Neural progenitor cell (in vitro differentiated cells): ENCODE measurements around the gene ZNF484. TPM values are rescaled to one million over a fixed set of nuclear protein-coding genes. Genes with fewer than 3 reads are reported as not detected.
"Not testable (repeated sequence)": the region's sequence is repeated elsewhere in the genome, so short reads cannot be mapped to it uniquely, and the experiment has no call there.

Experiments
- DNase-seq: peaks from one replicate; pipeline ENCODE4 v3.0.0-alpha.2; 2016; ENCODE audit warnings: low spot score
- H2AFZ ChIP-seq: fragments of 200-600 bp; sonication (generic); replicated peaks from 2 replicates; pipeline ENCODE4 v1.6.1; 2016; ENCODE audit warnings: antibody characterized with exemption
- H3F3A ChIP-seq: fragments of 200-600 bp; sonication (generic); 2 replicates; pipeline ENCODE4 v1.6.1; 2016; ENCODE audit warnings: antibody characterized with exemption, low read depth
- H3K27ac ChIP-seq: fragments of 200-600 bp; sonication (generic); 2 replicates; pipeline ENCODE4 v1.5.1; 2016; ENCODE audit warnings: mild to moderate bottlenecking
- H3K27me3 ChIP-seq: fragments of 200-600 bp; sonication (generic); 2 replicates; pipeline ENCODE4 v1.6.1; 2016; ENCODE audit warnings: mild to moderate bottlenecking, moderate library complexity
- H3K36me3 ChIP-seq: fragments of 200-600 bp; sonication (generic); 2 replicates; pipeline ENCODE4 v1.5.1; 2016
- H3K4me1 ChIP-seq: fragments of 200-600 bp; sonication (generic); 2 replicates; pipeline ENCODE4 v1.6.1; 2016; ENCODE audit warnings: mixed run types
- H3K4me2 ChIP-seq: fragments of 200-600 bp; sonication (generic); 2 replicates; pipeline ENCODE4 v1.6.1; 2016
- H3K4me3 ChIP-seq: fragments of 200-600 bp; sonication (generic); 2 replicates; pipeline ENCODE4 v1.5.1; 2016
- H3K79me2 ChIP-seq: fragments of 200-600 bp; sonication (generic); 2 replicates; pipeline ENCODE4 v1.6.1; 2016; ENCODE audit warnings: low read depth
- H3K9ac ChIP-seq: fragments of 200-600 bp; sonication (generic); 2 replicates; pipeline ENCODE4 v1.6.1; 2016
- H3K9me3 ChIP-seq: fragments of 200-600 bp; sonication (generic); 2 replicates; pipeline ENCODE4 v1.5.1; 2016; ENCODE audit warnings: low read depth
- H4K20me1 ChIP-seq: fragments of 200-600 bp; sonication (generic); 2 replicates; pipeline ENCODE4 v1.6.1; 2016; ENCODE audit warnings: low read depth
- H3K27ac Mint-ChIP-seq: 3 replicates; pipeline ENCODE4 v1.8.0; 2021; ENCODE audit warnings: mixed read lengths
- H3K27me3 Mint-ChIP-seq: 2 replicates; pipeline ENCODE4 v1.8.0; 2022; ENCODE audit warnings: low read depth, mild to moderate bottlenecking, inconsistent platforms, moderate library complexity, mixed read lengths; ENCODE audit not compliant: insufficient read depth
- H3K36me3 Mint-ChIP-seq: 3 replicates; pipeline ENCODE4 v1.8.0; 2021; ENCODE audit warnings: mixed read lengths
- H3K4me1 Mint-ChIP-seq: 3 replicates; pipeline ENCODE4 v1.8.0; 2021; ENCODE audit warnings: mixed read lengths
- H3K4me3 Mint-ChIP-seq: 3 replicates; pipeline ENCODE4 v1.8.0; 2021; ENCODE audit warnings: mild to moderate bottlenecking, moderate library complexity, mixed read lengths
- H3K9me3 Mint-ChIP-seq: 3 replicates; pipeline ENCODE4 v1.8.0; 2020; ENCODE audit warnings: mixed read lengths
- EZH2 ChIP-seq: fragments of 200-600 bp; sonication (generic); IDR thresholded peaks from 2 replicates; pipeline ENCODE4 v1.6.1; 2017; ENCODE audit warnings: antibody characterized with exemption, mild to moderate bottlenecking, moderate library complexity
- EZH2phosphoT487 ChIP-seq: fragments of 200-600 bp; sonication (generic); IDR thresholded peaks from 2 replicates; pipeline ENCODE4 v1.6.1; 2017; ENCODE audit warnings: antibody characterized with exemption
- total RNA-seq: library from RNA; depleted of rRNA; stranded (reverse); fragments of >200 nt; gene quantifications from 2 replicates; pipeline ENCODE4 v1.2.3, GENCODE V29; 2015; ENCODE audit warnings: low replicate concordance
- TF ChIP-seq, protein P1 (sequence below): fragments of 200-600 bp; sonication (generic); IDR thresholded peaks from 2 replicates; pipeline ENCODE4 v1.5.1; 2017; ENCODE audit warnings: antibody characterized with exemption, mild to moderate bottlenecking

ZNF484 gene
- total RNA-seq, 1 donor from 2014 or later: 36.9 TPM

DNA sequence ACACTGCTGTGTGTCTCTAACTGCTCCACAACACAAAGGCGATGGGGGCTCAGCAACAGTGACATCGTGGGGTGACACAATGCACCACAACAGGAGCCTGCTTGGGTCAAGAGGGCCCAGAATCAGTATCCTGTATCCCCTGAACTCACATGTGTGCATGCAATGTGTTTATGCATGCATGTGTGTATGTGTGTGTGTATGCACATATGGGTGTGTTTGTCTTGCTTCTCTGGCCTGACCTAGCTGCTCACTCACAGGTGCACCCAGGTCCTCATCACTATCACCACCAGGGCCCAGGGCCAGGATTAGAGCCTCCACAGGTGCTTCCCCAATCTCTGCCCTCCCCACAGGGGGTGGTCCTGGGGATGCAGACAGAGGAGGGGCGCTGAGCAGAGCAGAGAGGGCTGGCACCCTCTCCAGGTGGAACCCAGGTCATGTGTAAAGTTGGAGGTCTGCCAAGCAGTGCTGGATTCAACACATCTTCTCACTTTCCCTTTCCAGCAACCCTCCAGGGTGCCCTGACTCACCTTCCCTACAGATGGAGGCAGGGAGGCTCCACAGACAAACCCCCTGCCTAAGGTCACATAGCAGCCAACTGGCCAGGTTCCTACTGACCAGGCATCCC, 18.1 kb upstream of the ZNF484 start:
- peaks cover 8% of the 10 kb centered on the region for H3K27me3 Mint-ChIP-seq
- H3K9me3 Mint-ChIP-seq: peaks cover 2% of the 10 kb centered on the region
- no peaks in the 10 kb centered on the region for H3K36me3 Mint-ChIP-seq
- no peaks in the 10 kb centered on the region for H3K36me3 ChIP-seq
- peaks cover 2% of the 10 kb centered on the region for H3K4me1 Mint-ChIP-seq
- no peak overlapping the region for H2AFZ ChIP-seq
- no peak overlapping the region for H3K27ac Mint-ChIP-seq
- TF ChIP-seq EZH2phosphoT487 (no peak), EZH2 (no peak)
- TF ChIP-seq, protein P1, sequence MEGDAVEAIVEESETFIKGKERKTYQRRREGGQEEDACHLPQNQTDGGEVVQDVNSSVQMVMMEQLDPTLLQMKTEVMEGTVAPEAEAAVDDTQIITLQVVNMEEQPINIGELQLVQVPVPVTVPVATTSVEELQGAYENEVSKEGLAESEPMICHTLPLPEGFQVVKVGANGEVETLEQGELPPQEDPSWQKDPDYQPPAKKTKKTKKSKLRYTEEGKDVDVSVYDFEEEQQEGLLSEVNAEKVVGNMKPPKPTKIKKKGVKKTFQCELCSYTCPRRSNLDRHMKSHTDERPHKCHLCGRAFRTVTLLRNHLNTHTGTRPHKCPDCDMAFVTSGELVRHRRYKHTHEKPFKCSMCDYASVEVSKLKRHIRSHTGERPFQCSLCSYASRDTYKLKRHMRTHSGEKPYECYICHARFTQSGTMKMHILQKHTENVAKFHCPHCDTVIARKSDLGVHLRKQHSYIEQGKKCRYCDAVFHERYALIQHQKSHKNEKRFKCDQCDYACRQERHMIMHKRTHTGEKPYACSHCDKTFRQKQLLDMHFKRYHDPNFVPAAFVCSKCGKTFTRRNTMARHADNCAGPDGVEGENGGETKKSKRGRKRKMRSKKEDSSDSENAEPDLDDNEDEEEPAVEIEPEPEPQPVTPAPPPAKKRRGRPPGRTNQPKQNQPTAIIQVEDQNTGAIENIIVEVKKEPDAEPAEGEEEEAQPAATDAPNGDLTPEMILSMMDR: no peak
- H3K27me3 ChIP-seq: no peaks in the 10 kb centered on the region
- no peaks in the 10 kb centered on the region for H4K20me1 ChIP-seq
- no peaks in the 10 kb centered on the region for H3K79me2 ChIP-seq
- no peaks in the 10 kb centered on the region for H3K9me3 ChIP-seq
- no peak for DNase-seq
- no peak overlapping the region for H3K4me3 ChIP-seq
- no peaks in the 10 kb centered on the region for H3K4me1 ChIP-seq
- no peak overlapping the region for H3K9ac ChIP-seq
- no peak overlapping the region for H3K4me3 Mint-ChIP-seq
- no peak overlapping the region for H3K4me2 ChIP-seq
- H3K27ac ChIP-seq: no peak overlapping the region
- H3F3A ChIP-seq: no peaks in the 10 kb centered on the region

DNA sequence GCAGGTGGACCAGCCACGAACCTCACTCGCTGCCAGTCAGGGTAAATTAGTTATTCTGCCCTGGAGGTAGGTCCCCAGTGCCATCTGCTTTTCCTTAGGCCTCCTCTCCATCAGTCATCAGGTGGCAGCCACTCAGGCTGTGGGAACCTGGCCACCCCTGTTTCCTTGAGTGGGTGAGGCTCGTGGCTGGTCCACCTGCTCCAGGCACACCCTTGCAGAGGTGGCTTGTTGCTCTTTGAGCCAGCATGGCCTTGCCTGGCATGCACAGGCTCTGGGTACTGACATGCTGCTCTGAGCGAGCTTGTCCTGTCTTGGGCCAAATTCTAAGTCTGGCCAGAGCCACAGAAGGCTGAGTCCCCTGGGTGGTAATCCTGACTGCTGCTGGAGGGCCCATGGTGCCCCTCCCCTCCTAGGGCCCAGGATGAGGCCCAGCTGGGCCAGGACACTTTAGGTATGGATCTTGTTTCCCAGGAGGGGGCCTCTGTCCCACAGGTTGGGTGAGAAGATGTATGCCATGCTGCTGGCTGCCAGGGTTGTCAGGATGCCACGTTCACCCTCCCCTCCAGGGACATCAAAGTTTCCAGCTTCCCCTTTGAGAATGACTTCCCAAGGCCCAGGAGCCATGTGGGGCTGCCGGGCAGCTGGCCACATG, 17.0 kb upstream of the ZNF484 start:
- no peaks in the 10 kb centered on the region for H3K36me3 Mint-ChIP-seq
- no peak overlapping the region for H3K27ac ChIP-seq

DNA sequence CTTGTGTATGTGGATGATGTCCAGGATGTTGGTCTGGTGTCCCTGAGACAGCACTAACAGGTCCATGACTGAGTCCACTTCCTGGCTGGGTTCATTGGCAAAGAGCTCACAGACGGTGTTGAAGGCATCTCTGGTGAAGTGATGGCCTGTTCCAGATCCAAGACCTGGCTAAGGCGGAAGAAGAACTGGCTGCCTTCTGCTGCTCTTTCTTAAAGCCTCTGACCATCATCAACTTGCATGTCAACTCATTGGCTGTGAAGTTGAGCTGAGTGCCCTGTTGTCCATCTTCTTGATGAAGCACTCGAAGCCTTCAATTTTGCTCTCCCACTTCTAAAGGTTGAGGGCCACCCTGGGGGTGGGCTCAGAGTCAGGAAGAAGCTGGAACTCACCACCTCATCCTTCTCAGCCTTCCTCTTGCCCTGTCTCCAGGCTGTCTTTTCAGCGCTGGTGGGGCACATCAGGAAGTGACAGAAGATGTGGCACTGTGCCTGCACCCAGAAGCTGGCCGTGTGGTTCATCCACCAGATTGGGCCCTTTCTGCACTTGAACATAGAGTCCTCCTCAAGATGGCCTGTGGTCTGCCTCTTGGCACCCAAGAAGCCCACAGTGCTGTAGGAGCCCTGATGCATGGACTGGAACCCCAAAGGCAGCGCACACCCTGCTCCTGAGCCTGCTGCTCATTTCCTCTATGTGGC, 16.2 kb upstream of the ZNF484 start:
- H2AFZ ChIP-seq, H3F3A ChIP-seq, DNase-seq, H3K4me3 ChIP-seq, H3K9ac ChIP-seq, H3K4me1 ChIP-seq, H3K27me3 ChIP-seq, H3K79me2 ChIP-seq, H3K9me3 Mint-ChIP-seq, H3K27ac ChIP-seq, H3K36me3 Mint-ChIP-seq, H3K4me1 Mint-ChIP-seq, H3K27me3 Mint-ChIP-seq, H4K20me1 ChIP-seq, H3K9me3 ChIP-seq, H3K36me3 ChIP-seq, H3K27ac Mint-ChIP-seq, H3K4me3 Mint-ChIP-seq, H3K4me2 ChIP-seq: not testable (repeated sequence)

More for the DNA sequence above, 17.0 kb upstream of the ZNF484 start:
- peaks cover 2% of the 10 kb centered on the region for H3K4me1 Mint-ChIP-seq
- Histone ChIP-seq H3K36me3 (no peaks in the 10 kb centered on the region), H2AFZ (no peak overlapping the region), H3K79me2 (no peaks in the 10 kb centered on the region), H3K9ac (no peak overlapping the region), H3K4me2 (no peak overlapping the region), H3F3A (no peaks in the 10 kb centered on the region), H3K4me1 (no peaks in the 10 kb centered on the region), H4K20me1 (no peaks in the 10 kb centered on the region), H3K4me3 (no peak overlapping the region), H3K27me3 (no peaks in the 10 kb centered on the region), H3K9me3 (no peaks in the 10 kb centered on the region)
- peaks cover 2% of the 10 kb centered on the region for H3K9me3 Mint-ChIP-seq
- no peak overlapping the region for H3K4me3 Mint-ChIP-seq
- DNase-seq: no peak
- TF ChIP-seq EZH2phosphoT487: no peak
- no peak for TF ChIP-seq EZH2
- TF ChIP-seq, protein P1: no peak
- H3K27ac Mint-ChIP-seq: no peak overlapping the region
- H3K27me3 Mint-ChIP-seq: peaks cover 8% of the 10 kb centered on the region

DNA sequence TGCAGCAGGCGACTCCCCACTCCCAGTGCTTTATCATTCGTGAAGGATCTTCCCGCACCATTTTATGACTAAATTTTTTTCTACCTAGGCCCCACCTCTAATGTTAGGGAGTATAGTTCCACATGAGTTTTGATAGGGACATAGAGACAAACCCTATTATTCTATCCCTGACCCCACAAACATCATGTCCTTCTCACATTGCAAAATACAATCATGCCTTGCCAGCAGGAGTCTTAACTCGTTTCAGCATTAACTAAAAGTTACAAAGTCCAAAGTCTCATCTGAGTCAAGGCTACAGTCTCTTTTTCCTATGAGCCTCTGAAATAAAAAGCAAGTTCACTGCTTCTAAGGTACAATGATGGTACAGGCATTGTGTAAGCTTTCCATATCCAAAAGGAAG, 14.4 kb upstream of the ZNF484 start:
- not testable (repeated sequence) for H3K4me3 ChIP-seq, H3K4me1 ChIP-seq, H3K27ac Mint-ChIP-seq, DNase-seq, H3K4me2 ChIP-seq, H3K4me3 Mint-ChIP-seq, H2AFZ ChIP-seq, H3K36me3 Mint-ChIP-seq, H3K27me3 Mint-ChIP-seq, H3K9ac ChIP-seq, H4K20me1 ChIP-seq, H3F3A ChIP-seq, H3K4me1 Mint-ChIP-seq, H3K9me3 ChIP-seq, H3K36me3 ChIP-seq, H3K79me2 ChIP-seq, H3K9me3 Mint-ChIP-seq, H3K27me3 ChIP-seq, H3K27ac ChIP-seq
